ENCODE data around the gene SORCS2. TPM values are rescaled to one million over a fixed set of nuclear protein-coding genes. Genes with fewer than 3 reads are reported as not detected.

Gene SORCS2
- total RNA-seq, 1 experiment from 2014 or later, result not detected

- H3K27me3 Mint-ChIP-seq (ENCODE audit: unreplicated experiment), result peaks cover 58% of the 10 kb centered on the region
- BruUV-seq (replicated peaks), result no TSS peak
Measured at GRCh38 chr4:7222521-7222920, 30.2 kb downstream of the SORCS2 start.

GRCh38 chr4:7223541-7223940 lies 31.2 kb downstream of the SORCS2 start:
- DNase-seq, result no peak
- CTCF ChIA-PET, result no interaction called here
- Mint-ChIP-seq H3K9me3 (ENCODE audit: low read depth, unreplicated experiment) (no peaks in the 10 kb centered on the region), H3K36me3 (ENCODE audit: insufficient read depth, unreplicated experiment) (no peaks in the 10 kb centered on the region), H3K4me3 (ENCODE audit: low read depth, unreplicated experiment) (no peak overlapping the region), H3K27me3 (ENCODE audit: unreplicated experiment) (peaks cover 55% of the 10 kb centered on the region), H3K4me1 (ENCODE audit: low read depth, unreplicated experiment) (no peaks in the 10 kb centered on the region), H3K27ac (ENCODE audit: unreplicated experiment) (no peak overlapping the region)
- BruUV-seq (replicated peaks), result no TSS peak
- intact Hi-C loops (cut with micrococcal nuclease; ENCODE audit: unreplicated experiment), result no loop called here
- TF ChIP-seq, protein P1, sequence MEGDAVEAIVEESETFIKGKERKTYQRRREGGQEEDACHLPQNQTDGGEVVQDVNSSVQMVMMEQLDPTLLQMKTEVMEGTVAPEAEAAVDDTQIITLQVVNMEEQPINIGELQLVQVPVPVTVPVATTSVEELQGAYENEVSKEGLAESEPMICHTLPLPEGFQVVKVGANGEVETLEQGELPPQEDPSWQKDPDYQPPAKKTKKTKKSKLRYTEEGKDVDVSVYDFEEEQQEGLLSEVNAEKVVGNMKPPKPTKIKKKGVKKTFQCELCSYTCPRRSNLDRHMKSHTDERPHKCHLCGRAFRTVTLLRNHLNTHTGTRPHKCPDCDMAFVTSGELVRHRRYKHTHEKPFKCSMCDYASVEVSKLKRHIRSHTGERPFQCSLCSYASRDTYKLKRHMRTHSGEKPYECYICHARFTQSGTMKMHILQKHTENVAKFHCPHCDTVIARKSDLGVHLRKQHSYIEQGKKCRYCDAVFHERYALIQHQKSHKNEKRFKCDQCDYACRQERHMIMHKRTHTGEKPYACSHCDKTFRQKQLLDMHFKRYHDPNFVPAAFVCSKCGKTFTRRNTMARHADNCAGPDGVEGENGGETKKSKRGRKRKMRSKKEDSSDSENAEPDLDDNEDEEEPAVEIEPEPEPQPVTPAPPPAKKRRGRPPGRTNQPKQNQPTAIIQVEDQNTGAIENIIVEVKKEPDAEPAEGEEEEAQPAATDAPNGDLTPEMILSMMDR (IDR thresholded peaks at IDR 0.05; ENCODE audit: unreplicated experiment), result no peak

More at GRCh38 chr4:7222521-7222920, 30.2 kb downstream of the SORCS2 start:
- H3K36me3 Mint-ChIP-seq (ENCODE audit: insufficient read depth, unreplicated experiment), result no peaks in the 10 kb centered on the region
- no peak for DNase-seq
- TF ChIP-seq, protein P1 (IDR thresholded peaks at IDR 0.05; ENCODE audit: unreplicated experiment), result no peak
- no peak overlapping the region for H3K4me3 Mint-ChIP-seq (ENCODE audit: low read depth, unreplicated experiment)
- no peak overlapping the region for H3K27ac Mint-ChIP-seq (ENCODE audit: unreplicated experiment)
- H3K9me3 Mint-ChIP-seq (ENCODE audit: low read depth, unreplicated experiment), result no peaks in the 10 kb centered on the region
- CTCF ChIA-PET, result no interaction called here
- intact Hi-C loops (cut with micrococcal nuclease; ENCODE audit: unreplicated experiment), result no loop called here
- H3K4me1 Mint-ChIP-seq (ENCODE audit: low read depth, unreplicated experiment), result peaks cover 7% of the 10 kb centered on the region

DNA sequence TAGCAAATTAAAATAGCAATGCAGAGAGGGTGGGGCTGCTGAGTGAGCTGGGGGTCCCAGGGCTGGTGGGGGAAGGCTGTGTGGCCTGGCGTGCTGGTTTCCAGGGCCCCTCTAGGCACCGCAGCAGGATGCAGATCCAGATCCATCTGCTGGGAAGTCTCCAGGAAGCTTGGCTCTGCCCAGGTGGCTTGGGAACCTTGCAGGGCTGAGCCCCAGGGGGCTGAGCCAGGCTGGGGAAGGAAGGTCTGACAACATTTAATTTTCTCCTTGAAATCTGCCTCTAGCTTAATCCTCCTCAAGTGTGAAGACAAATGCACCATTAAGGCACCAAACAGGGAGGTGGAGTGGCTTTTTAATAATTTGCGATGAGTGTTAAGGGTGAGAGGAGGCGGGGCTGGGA lies 31.7 kb downstream of the SORCS2 start:
- no peaks in the 10 kb centered on the region for H3K36me3 Mint-ChIP-seq (ENCODE audit: insufficient read depth, unreplicated experiment)
- H3K4me1 Mint-ChIP-seq (ENCODE audit: low read depth, unreplicated experiment), result no peaks in the 10 kb centered on the region
- H3K4me3 Mint-ChIP-seq (ENCODE audit: low read depth, unreplicated experiment), result no peak overlapping the region
- CTCF ChIA-PET, result no interaction called here
- no TSS peak for BruUV-seq (replicated peaks)
- no peak overlapping the region for H3K27ac Mint-ChIP-seq (ENCODE audit: unreplicated experiment)
- intact Hi-C loops (cut with micrococcal nuclease; ENCODE audit: unreplicated experiment), result no loop called here
- no peaks in the 10 kb centered on the region for H3K9me3 Mint-ChIP-seq (ENCODE audit: low read depth, unreplicated experiment)
- TF ChIP-seq, protein P1 (IDR thresholded peaks at IDR 0.05; ENCODE audit: unreplicated experiment), result no peak
- DNase-seq, result no peak
- H3K27me3 Mint-ChIP-seq (ENCODE audit: unreplicated experiment), result peaks cover 50% of the 10 kb centered on the region

- no TSS peak for BruUV-seq (replicated peaks)
Measured at GRCh38 chr4:7224878-7225533, 32.7 kb downstream of the SORCS2 start.

More at GRCh38 chr4:7224878-7225533, 32.7 kb downstream of the SORCS2 start:
- Mint-ChIP-seq H3K27me3 (ENCODE audit: unreplicated experiment) (peaks cover 40% of the 10 kb centered on the region), H3K4me1 (ENCODE audit: low read depth, unreplicated experiment) (no peaks in the 10 kb centered on the region), H3K36me3 (ENCODE audit: insufficient read depth, unreplicated experiment) (no peaks in the 10 kb centered on the region), H3K27ac (ENCODE audit: unreplicated experiment) (no peak overlapping the region), H3K9me3 (ENCODE audit: low read depth, unreplicated experiment) (no peaks in the 10 kb centered on the region), H3K4me3 (ENCODE audit: low read depth, unreplicated experiment) (no peak overlapping the region)
- intact Hi-C loops (cut with micrococcal nuclease; ENCODE audit: unreplicated experiment), result no loop called here
- DNase-seq, result no peak
- CTCF ChIA-PET, result no interaction called here
- TF ChIP-seq, protein P1 (IDR thresholded peaks at IDR 0.05; ENCODE audit: unreplicated experiment), result no peak
